Uterus (tissue), 2 donors: Measurements from ENCODE around the gene WASF1.

ENCODE experiments used
- CTCF ChIP-seq, 4 experiments: fragments of 200-600 bp in 2 of 4; fragments of 450-650 bp in 2 of 4; sonication (generic) in 2 of 4; IDR thresholded peaks; one replicate each; pipeline ENCODE4 v1.5.1; 2016 to 2019; ENCODE audit warnings: antibody characterized with exemption in 4 of 4, mild to moderate bottlenecking in 2 of 4, moderate library complexity in 1 of 4
- POLR2A ChIP-seq, 2 donors: fragments of 450-650 bp; IDR thresholded peaks; one replicate each; pipeline ENCODE4 v1.6.1; 2016; ENCODE audit warnings: antibody characterized with exemption in 2 of 2, mild to moderate bottlenecking in 1 of 2, moderate library complexity in 1 of 2

GRCh38 chr6:110125361-110125760 lies 54.1 kb downstream of the WASF1 start:
- no peak for TF ChIP-seq CTCF (IDR thresholded peaks at IDR 0.05)
- TF ChIP-seq POLR2A (IDR thresholded peaks at IDR 0.05): no peak
